SK-N-SH (cell line): ENCODE results near the gene MRTFB. TPM values are rescaled to one million over a fixed set of nuclear protein-coding genes. Genes with fewer than 3 reads are reported as not detected.

Source experiments
- CTCF ChIA-PET: fragments of 300-600, 350-600 bp; formaldehyde crosslinking; extraction: SDS; loops from one replicate; lab custom pipeline; 2021; lab: Yijun Ruan, JAX
- POLR2A ChIA-PET: fragments of 350-600 bp; sonication (Branson Sonifier 250); formaldehyde crosslinking; extraction: SDS; loops from one replicate; lab custom pipeline; 2020; ENCODE audit warnings: antibody characterized with exemption, inconsistent platforms; lab: Yijun Ruan, JAX
- DNase-seq: peaks from one replicate; pipeline ENCODE4 v3.0.0; 2012
- H2AFZ ChIP-seq: fragments of 200-600 bp; sonication (generic); 2 replicates; pipeline ENCODE4 v1.8.1; 2016; ENCODE audit warnings: antibody characterized with exemption, mild to moderate bottlenecking, low read depth
- H3F3A ChIP-seq: fragments of 200-600 bp; sonication (generic); replicated peaks from 2 replicates; pipeline ENCODE3; 2016; ENCODE audit warnings: antibody characterized with exemption, mild to moderate bottlenecking; ENCODE audit not compliant: insufficient read depth
- H3K27ac ChIP-seq, 2 experiments: fragments of 200-500 bp in 1 of 2; fragments of 200-600 bp in 1 of 2; sonication (Bioruptor generic) in 1 of 2; sonication (generic), shearing (Covaris generic) in 1 of 2; 2 replicates each; pipeline versions ENCODE4 v1.5.1 to v1.6.1; 2014 to 2016; ENCODE audit warnings: low read depth in 2 of 2, inconsistent platforms in 1 of 2, low read length in 1 of 2, mild to moderate bottlenecking in 1 of 2, mixed read lengths in 1 of 2
- H3K27me3 ChIP-seq: fragments of 200-600 bp; sonication (generic), shearing (Covaris generic); 2 replicates; pipeline ENCODE4 v1.6.1; 2016; ENCODE audit warnings: mixed run types; ENCODE audit not compliant: insufficient read depth
- H3K36me3 ChIP-seq, 2 experiments: fragments of 200-500 bp in 1 of 2; fragments of 200-600 bp in 1 of 2; sonication (Bioruptor generic) in 1 of 2; sonication (generic) in 1 of 2; replicated peaks in 1 of 2; 2 replicates each; pipeline versions ENCODE3 to v1.5.1; 2014 to 2016; ENCODE audit warnings: low read length in 1 of 2, mild to moderate bottlenecking in 1 of 2; ENCODE audit not compliant: insufficient read depth in 2 of 2, control insufficient read depth in 1 of 2
- H3K4me1 ChIP-seq, 2 experiments: fragments of 200-500 bp in 1 of 2; fragments of 200-600 bp in 1 of 2; sonication (Bioruptor generic) in 1 of 2; sonication (generic), shearing (Covaris generic) in 1 of 2; 2 replicates each; pipeline versions ENCODE4 v1.5.1 to v1.6.1; 2014 to 2016; ENCODE audit warnings: low read depth in 1 of 2, low read length in 1 of 2, mixed run types in 1 of 2; ENCODE audit not compliant: insufficient read depth in 2 of 2, control insufficient read depth in 1 of 2
- H3K4me2 ChIP-seq: fragments of 200-600 bp; sonication (generic), shearing (Covaris generic); 2 replicates; pipeline ENCODE4 v1.6.1; 2017; ENCODE audit warnings: mixed run types
- H3K4me3 ChIP-seq, 2 experiments: fragments of 200-500 bp in 1 of 2; fragments of 200-600 bp in 1 of 2; sonication (Bioruptor generic) in 1 of 2; sonication (generic), shearing (Covaris generic) in 1 of 2; 2 replicates each; pipeline versions ENCODE4 v1.5.1 to v1.8.1; 2014 to 2016; ENCODE audit warnings: low read depth in 2 of 2, inconsistent platforms in 1 of 2, low read length in 1 of 2, mild to moderate bottlenecking in 1 of 2, mixed read lengths in 1 of 2, moderate library complexity in 1 of 2
- H3K79me2 ChIP-seq: fragments of 200-600 bp; sonication (generic); 2 replicates; pipeline ENCODE4 v1.8.1; 2017; ENCODE audit warnings: mild to moderate bottlenecking; ENCODE audit not compliant: insufficient read depth
- H3K9ac ChIP-seq: fragments of 200-600 bp; sonication (generic); 2 replicates; pipeline ENCODE4 v1.6.1; 2017; ENCODE audit warnings: mixed run types
- H3K9me2 ChIP-seq: fragments of 200-600 bp; sonication (generic); 2 replicates; pipeline ENCODE4 v1.6.1; 2017; ENCODE audit warnings: mixed run types
- H3K9me3 ChIP-seq: fragments of 200-600 bp; sonication (generic); 2 replicates; pipeline ENCODE4 v1.6.1; 2017; ENCODE audit warnings: mixed run types, mild to moderate bottlenecking, moderate library complexity
- H4K20me1 ChIP-seq: fragments of 200-600 bp; sonication (generic); 2 replicates; pipeline ENCODE4 v1.6.1; 2017; ENCODE audit warnings: mild to moderate bottlenecking, mixed run types; ENCODE audit not compliant: insufficient read depth
- CHD2 ChIP-seq: fragments of 150-350 bp; IDR thresholded peaks from 2 replicates; pipeline ENCODE4 v1.6.1; 2018; ENCODE audit warnings: low read length; ENCODE audit not compliant: partially characterized antibody
- EZH2phosphoT487 ChIP-seq: fragments of 200-600 bp; sonication (generic); IDR thresholded peaks from 2 replicates; pipeline ENCODE4 v1.6.1; 2017; ENCODE audit warnings: low read depth, mixed run types, mild to moderate bottlenecking, antibody characterized with exemption, moderate library complexity, borderline replicate concordance
- FOSL2 ChIP-seq: IDR thresholded peaks from 2 replicates; pipeline ENCODE4 v1.4.0; 2012; ENCODE audit warnings: low read depth, mild to moderate bottlenecking, moderate library complexity, borderline replicate concordance
- FOXJ3 ChIP-seq: sonication (generic); formaldehyde crosslinking; IDR thresholded peaks from 2 replicates; pipeline ENCODE4 v1.5.1; 2020; ENCODE audit warnings: mild to moderate bottlenecking, missing genetic modification reagents
- GABPA ChIP-seq: IDR thresholded peaks from 2 replicates; pipeline ENCODE4 v1.4.0; 2012; ENCODE audit warnings: low read depth, mild to moderate bottlenecking
- JUND ChIP-seq: IDR thresholded peaks from 2 replicates; pipeline ENCODE4 v1.4.0; 2012
- MEF2A ChIP-seq: IDR thresholded peaks from 2 replicates; pipeline ENCODE4 v1.4.0; 2012; ENCODE audit warnings: low read depth, borderline replicate concordance
- MXI1 ChIP-seq: IDR thresholded peaks from 2 replicates; pipeline ENCODE4 v1.6.1; 2012; ENCODE audit warnings: mild to moderate bottlenecking, low read depth, low read length, improper control_type of control experiment
- NRF1 ChIP-seq: IDR thresholded peaks from 2 replicates; pipeline ENCODE4 v1.6.1; 2012; ENCODE audit warnings: low read depth, mild to moderate bottlenecking, low read length
- RCOR1 ChIP-seq: fragments of 150-350 bp; IDR thresholded peaks from 2 replicates; pipeline ENCODE4 v1.6.1; 2017; ENCODE audit warnings: antibody characterized with exemption, low read length
- RXRA ChIP-seq: IDR thresholded peaks from 2 replicates; pipeline ENCODE4 v1.4.0; 2012; ENCODE audit warnings: low read depth, mild to moderate bottlenecking, borderline replicate concordance
- SIN3A ChIP-seq: IDR thresholded peaks from 2 replicates; pipeline ENCODE4 v1.6.1; 2012; ENCODE audit warnings: low read depth, mild to moderate bottlenecking, low read length, moderate library complexity, borderline replicate concordance
- TAF1 ChIP-seq: IDR thresholded peaks from 2 replicates; pipeline ENCODE4 v1.6.1; 2012; ENCODE audit warnings: low read depth, mild to moderate bottlenecking, low read length, moderate library complexity, borderline replicate concordance
- TEAD4 ChIP-seq: IDR thresholded peaks from 2 replicates; pipeline ENCODE4 v1.4.0; 2012; ENCODE audit warnings: mild to moderate bottlenecking, borderline replicate concordance; ENCODE audit not compliant: insufficient read depth
- YY1 ChIP-seq: IDR thresholded peaks from 2 replicates; pipeline ENCODE4 v1.4.0; 2012; ENCODE audit warnings: low read depth, mild to moderate bottlenecking
- ZBTB33 ChIP-seq: IDR thresholded peaks from 2 replicates; pipeline ENCODE4 v1.4.0; 2012; ENCODE audit warnings: low read depth, borderline replicate concordance
- WGBS: methylation state at CpG from one replicate; pipeline ENCODE4 v1.1.6; 2017; ENCODE audit warnings: low lambda C conversion rate; 5-methylcytosine and 5-hydroxymethylcytosine counted together
- polyA plus RNA-seq, 3 experiments: library from polyadenylated mRNA; depleted of rRNA; stranded (reverse); fragments of >200 nt; gene quantifications; 2 replicates each; pipeline ENCODE4 v1.2.3, GENCODE V29; 2012
- TF ChIP-seq, protein P1 (sequence below): fragments of 150-350 bp; IDR thresholded peaks from 2 replicates; pipeline ENCODE4 v1.6.1; 2016; ENCODE audit warnings: mild to moderate bottlenecking, low read depth, low read length
- TF ChIP-seq, protein P2 (sequence below): fragments of 200-600 bp; sonication (generic); IDR thresholded peaks from 2 replicates; pipeline ENCODE4 v1.6.1; 2017; ENCODE audit warnings: antibody characterized with exemption, mild to moderate bottlenecking, moderate library complexity

MRTFB gene
- polyA plus RNA-seq, 1 of the 3 experiments (the other 2 are of a cell fraction): 3.3 TPM

DNA sequence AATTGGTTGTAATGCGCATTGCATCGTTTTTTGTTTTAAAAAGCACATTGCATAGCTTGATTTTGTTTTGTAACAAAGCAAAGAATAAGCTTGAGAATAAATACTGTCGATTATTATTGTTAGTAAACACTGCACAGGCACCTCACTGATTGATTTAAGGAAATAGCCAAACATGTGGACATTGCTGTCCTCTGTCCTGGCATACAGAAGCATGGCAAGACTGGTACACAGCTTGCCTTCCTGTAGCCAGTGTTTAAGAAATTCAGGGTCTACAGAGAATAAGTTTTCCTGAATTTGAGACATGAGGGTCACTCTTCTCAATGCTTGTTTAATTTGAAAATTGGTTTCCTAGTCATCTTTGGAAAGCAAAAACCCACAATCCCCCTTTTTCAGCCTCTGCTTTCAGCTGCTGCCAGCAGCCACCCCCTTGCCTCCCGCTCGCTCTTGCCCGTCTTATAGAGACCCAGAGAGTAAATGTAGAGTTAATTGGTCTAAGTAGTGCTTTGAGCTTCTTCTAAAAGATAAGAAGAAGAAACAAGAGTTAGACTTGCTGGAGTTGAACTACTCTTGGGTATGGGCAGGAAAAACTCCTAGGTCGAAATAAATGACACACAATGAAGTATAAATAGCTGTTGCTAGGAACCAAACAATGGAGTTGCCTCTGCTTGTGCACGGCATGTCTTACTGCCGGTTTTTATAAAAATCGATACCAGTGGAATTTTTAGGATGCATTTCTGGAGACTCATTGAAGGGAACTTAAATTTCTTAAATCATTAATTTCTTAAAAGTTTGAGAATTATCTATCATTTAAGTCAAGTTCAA lies 116.6 kb downstream of the MRTFB start (continued):
- TF ChIP-seq, protein P1, sequence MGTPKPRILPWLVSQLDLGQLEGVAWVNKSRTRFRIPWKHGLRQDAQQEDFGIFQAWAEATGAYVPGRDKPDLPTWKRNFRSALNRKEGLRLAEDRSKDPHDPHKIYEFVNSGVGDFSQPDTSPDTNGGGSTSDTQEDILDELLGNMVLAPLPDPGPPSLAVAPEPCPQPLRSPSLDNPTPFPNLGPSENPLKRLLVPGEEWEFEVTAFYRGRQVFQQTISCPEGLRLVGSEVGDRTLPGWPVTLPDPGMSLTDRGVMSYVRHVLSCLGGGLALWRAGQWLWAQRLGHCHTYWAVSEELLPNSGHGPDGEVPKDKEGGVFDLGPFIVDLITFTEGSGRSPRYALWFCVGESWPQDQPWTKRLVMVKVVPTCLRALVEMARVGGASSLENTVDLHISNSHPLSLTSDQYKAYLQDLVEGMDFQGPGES: no peak
- TF ChIP-seq GABPA: no peak
- TF ChIP-seq NRF1: no peak
- TF ChIP-seq FOSL2: no peak

- Histone ChIP-seq H3K9ac (no peak overlapping the region), H3K9me3 (no peaks in the 10 kb centered on the region), H3F3A (no peaks in the 10 kb centered on the region), H3K4me2 (no peak overlapping the region), H4K20me1 (no peaks in the 10 kb centered on the region), H3K4me1 (peaks cover 0 to 13% of the 10 kb centered on the region in 2 experiments; a peak in 3 of 4 replicates), H3K27me3 (no peaks in the 10 kb centered on the region), H3K27ac (no peak overlapping the region; a peak in 1 of 4 replicates), H2AFZ (no peak overlapping the region), H3K36me3 (no peaks in the 10 kb centered on the region), H3K9me2 (no peaks in the 10 kb centered on the region), H3K79me2 (no peaks in the 10 kb centered on the region), H3K4me3 (no peak overlapping the region)
- 94% methylated on average over 6 of the region's 6 CpGs for WGBS
- ChIA-PET CTCF (no interaction called here), POLR2A (no interaction called here)
- DNase-seq: no peak
- no peak for TF ChIP-seq ZBTB33
- TF ChIP-seq JUND: no peak
- TF ChIP-seq MXI1: no peak
- no peak for TF ChIP-seq FOXJ3
- no peak for TF ChIP-seq MEF2A
- no peak for TF ChIP-seq RXRA
- no peak for TF ChIP-seq TEAD4
- TF ChIP-seq YY1: no peak
- TF ChIP-seq RCOR1: no peak
- TF ChIP-seq, protein P2, sequence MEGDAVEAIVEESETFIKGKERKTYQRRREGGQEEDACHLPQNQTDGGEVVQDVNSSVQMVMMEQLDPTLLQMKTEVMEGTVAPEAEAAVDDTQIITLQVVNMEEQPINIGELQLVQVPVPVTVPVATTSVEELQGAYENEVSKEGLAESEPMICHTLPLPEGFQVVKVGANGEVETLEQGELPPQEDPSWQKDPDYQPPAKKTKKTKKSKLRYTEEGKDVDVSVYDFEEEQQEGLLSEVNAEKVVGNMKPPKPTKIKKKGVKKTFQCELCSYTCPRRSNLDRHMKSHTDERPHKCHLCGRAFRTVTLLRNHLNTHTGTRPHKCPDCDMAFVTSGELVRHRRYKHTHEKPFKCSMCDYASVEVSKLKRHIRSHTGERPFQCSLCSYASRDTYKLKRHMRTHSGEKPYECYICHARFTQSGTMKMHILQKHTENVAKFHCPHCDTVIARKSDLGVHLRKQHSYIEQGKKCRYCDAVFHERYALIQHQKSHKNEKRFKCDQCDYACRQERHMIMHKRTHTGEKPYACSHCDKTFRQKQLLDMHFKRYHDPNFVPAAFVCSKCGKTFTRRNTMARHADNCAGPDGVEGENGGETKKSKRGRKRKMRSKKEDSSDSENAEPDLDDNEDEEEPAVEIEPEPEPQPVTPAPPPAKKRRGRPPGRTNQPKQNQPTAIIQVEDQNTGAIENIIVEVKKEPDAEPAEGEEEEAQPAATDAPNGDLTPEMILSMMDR: no peak
- no peak for TF ChIP-seq NRF1
- no peak for TF ChIP-seq EZH2phosphoT487
- no peak for TF ChIP-seq CHD2
- TF ChIP-seq TAF1: no peak
- no peak for TF ChIP-seq SIN3A
Observed at GRCh38 chr16:14193316-14193871, 122.3 kb downstream of the MRTFB start.
